ENCODE measurements around the gene KLHL3. TPM values are rescaled to one million over a fixed set of nuclear protein-coding genes. Genes with fewer than 3 reads are reported as not detected.

KLHL3 gene
- polyA plus RNA-seq, 1 experiment, result 2.2 TPM

- H3K4me3 ChIP-seq (ENCODE audit: low read depth, low read length), result no peak overlapping the region
- no peaks in the 10 kb centered on the region for H3K9me3 ChIP-seq (ENCODE audit: control insufficient read depth, insufficient read depth, low read length)
- H3K27me3 ChIP-seq (ENCODE audit: control insufficient read depth, insufficient read depth, low read length), result no peaks in the 10 kb centered on the region
- ChIA-PET POLR2A (no interaction called here), CTCF (interaction anchor here (0.6 to 3.0 kb wide), 9 partner anchors 10 to 299 kb away, joined by 3 to 27 read pairs (median 4); no protein-coding TSS in a partner anchor)
- DNase-seq (ENCODE audit: low read depth, low spot score), result peak; percentile 18
- H3K27ac ChIP-seq (ENCODE audit: low read depth, low read length), result no peak overlapping the region
- TF ChIP-seq CTCF (IDR thresholded peaks at IDR 0.05; ENCODE audit: low read depth, low read length), result no peak
Measured at GRCh38 chr5:137619191-137619870, 116.6 kb downstream of the KLHL3 start.

GRCh38 chr5:137618476-137618875, 117.4 kb downstream of the KLHL3 start:
- Histone ChIP-seq H3K27ac (ENCODE audit: low read depth, low read length) (no peak overlapping the region), H3K27me3 (ENCODE audit: control insufficient read depth, insufficient read depth, low read length) (no peaks in the 10 kb centered on the region), H3K4me3 (ENCODE audit: low read depth, low read length) (no peak overlapping the region), H3K9me3 (ENCODE audit: control insufficient read depth, insufficient read depth, low read length) (no peaks in the 10 kb centered on the region)
- ChIA-PET CTCF (interaction anchor here (0.9 to 3.0 kb wide), 7 partner anchors 11 to 298 kb away, joined by 3 to 27 read pairs (median 7); no protein-coding TSS in a partner anchor), POLR2A (no interaction called here)
- DNase-seq (ENCODE audit: low read depth, low spot score), result no peak
- TF ChIP-seq CTCF (IDR thresholded peaks at IDR 0.05; ENCODE audit: low read depth, low read length), result no peak

GRCh38 chr5:137617528-137618205, 118.2 kb downstream of the KLHL3 start:
- no peak for DNase-seq (ENCODE audit: low read depth, low spot score)
- CTCF ChIA-PET, result interaction anchor here (1.2 to 3.0 kb wide), 5 partner anchors 12 to 297 kb away, joined by 4 to 27 read pairs (median 12); no protein-coding TSS in a partner anchor
- no peaks in the 10 kb centered on the region for H3K27me3 ChIP-seq (ENCODE audit: control insufficient read depth, insufficient read depth, low read length)
- no peak overlapping the region for H3K4me3 ChIP-seq (ENCODE audit: low read depth, low read length)
- POLR2A ChIA-PET, result no interaction called here
- no peak overlapping the region for H3K27ac ChIP-seq (ENCODE audit: low read depth, low read length)
- no peaks in the 10 kb centered on the region for H3K9me3 ChIP-seq (ENCODE audit: control insufficient read depth, insufficient read depth, low read length)
- no peak for TF ChIP-seq CTCF (IDR thresholded peaks at IDR 0.05; ENCODE audit: low read depth, low read length)

GRCh38 chr5:137616046-137616445, 119.8 kb downstream of the KLHL3 start:
- Histone ChIP-seq H3K27me3 (ENCODE audit: control insufficient read depth, insufficient read depth, low read length) (no peaks in the 10 kb centered on the region), H3K27ac (ENCODE audit: low read depth, low read length) (no peak overlapping the region), H3K4me3 (ENCODE audit: low read depth, low read length) (no peak overlapping the region), H3K9me3 (ENCODE audit: control insufficient read depth, insufficient read depth, low read length) (no peaks in the 10 kb centered on the region)
- no peak for DNase-seq (ENCODE audit: low read depth, low spot score)
- CTCF ChIA-PET, result interaction anchor here (1.5 to 1.6 kb wide), 2 partner anchors 13 to 126 kb away, joined by 4 to 6 read pairs; no protein-coding TSS in a partner anchor
- POLR2A ChIA-PET, result no interaction called here
- no peak for TF ChIP-seq CTCF (IDR thresholded peaks at IDR 0.05; ENCODE audit: low read depth, low read length)
